SK-N-SH (cell line): ENCODE results near the gene PDGFA. TPM values are rescaled to one million over a fixed set of nuclear protein-coding genes. Genes with fewer than 3 reads are reported as not detected.

Source experiments
- CTCF ChIA-PET: fragments of 300-600, 350-600 bp; formaldehyde crosslinking; extraction: SDS; loops from one replicate; lab custom pipeline; 2021; lab: Yijun Ruan, JAX
- POLR2A ChIA-PET: fragments of 350-600 bp; sonication (Branson Sonifier 250); formaldehyde crosslinking; extraction: SDS; loops from one replicate; lab custom pipeline; 2020; ENCODE audit warnings: antibody characterized with exemption, inconsistent platforms; lab: Yijun Ruan, JAX
- DNase-seq: peaks from one replicate; pipeline ENCODE4 v3.0.0; 2012
- H2AFZ ChIP-seq: fragments of 200-600 bp; sonication (generic); 2 replicates; pipeline ENCODE4 v1.8.1; 2016; ENCODE audit warnings: antibody characterized with exemption, mild to moderate bottlenecking, low read depth
- H3F3A ChIP-seq: fragments of 200-600 bp; sonication (generic); replicated peaks from 2 replicates; pipeline ENCODE3; 2016; ENCODE audit warnings: antibody characterized with exemption, mild to moderate bottlenecking; ENCODE audit not compliant: insufficient read depth
- H3K27ac ChIP-seq, 2 experiments: fragments of 200-500 bp in 1 of 2; fragments of 200-600 bp in 1 of 2; sonication (Bioruptor generic) in 1 of 2; sonication (generic), shearing (Covaris generic) in 1 of 2; 2 replicates each; pipeline versions ENCODE4 v1.5.1 to v1.6.1; 2014 to 2016; ENCODE audit warnings: low read depth in 2 of 2, inconsistent platforms in 1 of 2, low read length in 1 of 2, mild to moderate bottlenecking in 1 of 2, mixed read lengths in 1 of 2
- H3K27me3 ChIP-seq: fragments of 200-600 bp; sonication (generic), shearing (Covaris generic); 2 replicates; pipeline ENCODE4 v1.6.1; 2016; ENCODE audit warnings: mixed run types; ENCODE audit not compliant: insufficient read depth
- H3K36me3 ChIP-seq, 2 experiments: fragments of 200-500 bp in 1 of 2; fragments of 200-600 bp in 1 of 2; sonication (Bioruptor generic) in 1 of 2; sonication (generic) in 1 of 2; replicated peaks in 1 of 2; 2 replicates each; pipeline versions ENCODE3 to v1.5.1; 2014 to 2016; ENCODE audit warnings: low read length in 1 of 2, mild to moderate bottlenecking in 1 of 2; ENCODE audit not compliant: insufficient read depth in 2 of 2, control insufficient read depth in 1 of 2
- H3K4me1 ChIP-seq, 2 experiments: fragments of 200-500 bp in 1 of 2; fragments of 200-600 bp in 1 of 2; sonication (Bioruptor generic) in 1 of 2; sonication (generic), shearing (Covaris generic) in 1 of 2; 2 replicates each; pipeline versions ENCODE4 v1.5.1 to v1.6.1; 2014 to 2016; ENCODE audit warnings: low read depth in 1 of 2, low read length in 1 of 2, mixed run types in 1 of 2; ENCODE audit not compliant: insufficient read depth in 2 of 2, control insufficient read depth in 1 of 2
- H3K4me2 ChIP-seq: fragments of 200-600 bp; sonication (generic), shearing (Covaris generic); 2 replicates; pipeline ENCODE4 v1.6.1; 2017; ENCODE audit warnings: mixed run types
- H3K4me3 ChIP-seq, 2 experiments: fragments of 200-500 bp in 1 of 2; fragments of 200-600 bp in 1 of 2; sonication (Bioruptor generic) in 1 of 2; sonication (generic), shearing (Covaris generic) in 1 of 2; 2 replicates each; pipeline versions ENCODE4 v1.5.1 to v1.8.1; 2014 to 2016; ENCODE audit warnings: low read depth in 2 of 2, inconsistent platforms in 1 of 2, low read length in 1 of 2, mild to moderate bottlenecking in 1 of 2, mixed read lengths in 1 of 2, moderate library complexity in 1 of 2
- H3K79me2 ChIP-seq: fragments of 200-600 bp; sonication (generic); 2 replicates; pipeline ENCODE4 v1.8.1; 2017; ENCODE audit warnings: mild to moderate bottlenecking; ENCODE audit not compliant: insufficient read depth
- H3K9ac ChIP-seq: fragments of 200-600 bp; sonication (generic); 2 replicates; pipeline ENCODE4 v1.6.1; 2017; ENCODE audit warnings: mixed run types
- H3K9me2 ChIP-seq: fragments of 200-600 bp; sonication (generic); 2 replicates; pipeline ENCODE4 v1.6.1; 2017; ENCODE audit warnings: mixed run types
- H3K9me3 ChIP-seq: fragments of 200-600 bp; sonication (generic); 2 replicates; pipeline ENCODE4 v1.6.1; 2017; ENCODE audit warnings: mixed run types, mild to moderate bottlenecking, moderate library complexity
- H4K20me1 ChIP-seq: fragments of 200-600 bp; sonication (generic); 2 replicates; pipeline ENCODE4 v1.6.1; 2017; ENCODE audit warnings: mild to moderate bottlenecking, mixed run types; ENCODE audit not compliant: insufficient read depth
- CHD2 ChIP-seq: fragments of 150-350 bp; IDR thresholded peaks from 2 replicates; pipeline ENCODE4 v1.6.1; 2018; ENCODE audit warnings: low read length; ENCODE audit not compliant: partially characterized antibody
- EZH2phosphoT487 ChIP-seq: fragments of 200-600 bp; sonication (generic); IDR thresholded peaks from 2 replicates; pipeline ENCODE4 v1.6.1; 2017; ENCODE audit warnings: low read depth, mixed run types, mild to moderate bottlenecking, antibody characterized with exemption, moderate library complexity, borderline replicate concordance
- FOXJ3 ChIP-seq: sonication (generic); formaldehyde crosslinking; IDR thresholded peaks from 2 replicates; pipeline ENCODE4 v1.5.1; 2020; ENCODE audit warnings: mild to moderate bottlenecking, missing genetic modification reagents
- MEF2A ChIP-seq: IDR thresholded peaks from 2 replicates; pipeline ENCODE4 v1.4.0; 2012; ENCODE audit warnings: low read depth, borderline replicate concordance
- NFIC ChIP-seq: IDR thresholded peaks from 2 replicates; pipeline ENCODE4 v1.4.0; 2012; ENCODE audit warnings: borderline replicate concordance
- POLR2AphosphoS5 ChIP-seq: IDR thresholded peaks from 2 replicates; pipeline ENCODE4 v1.6.1; 2012; ENCODE audit warnings: low read depth, low read length
- RAD21 ChIP-seq: IDR thresholded peaks from 2 replicates; pipeline ENCODE4 v1.6.1; 2012; ENCODE audit warnings: mild to moderate bottlenecking, low read length
- RXRA ChIP-seq: IDR thresholded peaks from 2 replicates; pipeline ENCODE4 v1.4.0; 2012; ENCODE audit warnings: low read depth, mild to moderate bottlenecking, borderline replicate concordance
- TAF1 ChIP-seq: IDR thresholded peaks from 2 replicates; pipeline ENCODE4 v1.6.1; 2012; ENCODE audit warnings: low read depth, mild to moderate bottlenecking, low read length, moderate library complexity, borderline replicate concordance
- TEAD4 ChIP-seq: IDR thresholded peaks from 2 replicates; pipeline ENCODE4 v1.4.0; 2012; ENCODE audit warnings: mild to moderate bottlenecking, borderline replicate concordance; ENCODE audit not compliant: insufficient read depth
- WGBS: methylation state at CpG from one replicate; pipeline ENCODE4 v1.1.6; 2017; ENCODE audit warnings: low lambda C conversion rate; 5-methylcytosine and 5-hydroxymethylcytosine counted together
- polyA plus RNA-seq, 3 experiments: library from polyadenylated mRNA; depleted of rRNA; stranded (reverse); fragments of >200 nt; gene quantifications; 2 replicates each; pipeline ENCODE4 v1.2.3, GENCODE V29; 2012
- TF ChIP-seq, protein P1 (sequence below): fragments of 150-350 bp; IDR thresholded peaks from 2 replicates; pipeline ENCODE4 v1.6.1; 2017; ENCODE audit warnings: antibody characterized with exemption, low read length, low read depth, borderline replicate concordance
- TF ChIP-seq, protein P2 (sequence below): IDR thresholded peaks from 2 replicates; pipeline ENCODE4 v1.4.0; 2012; ENCODE audit warnings: low read depth, borderline replicate concordance
- TF ChIP-seq, protein P3 (sequence below): IDR thresholded peaks from 2 replicates; pipeline ENCODE4 v1.6.1; 2012; ENCODE audit warnings: mild to moderate bottlenecking, low read depth, low read length, moderate library complexity

PDGFA gene
- polyA plus RNA-seq, 1 of the 3 experiments (the other 2 are of a cell fraction), result 18.9 TPM

DNA sequence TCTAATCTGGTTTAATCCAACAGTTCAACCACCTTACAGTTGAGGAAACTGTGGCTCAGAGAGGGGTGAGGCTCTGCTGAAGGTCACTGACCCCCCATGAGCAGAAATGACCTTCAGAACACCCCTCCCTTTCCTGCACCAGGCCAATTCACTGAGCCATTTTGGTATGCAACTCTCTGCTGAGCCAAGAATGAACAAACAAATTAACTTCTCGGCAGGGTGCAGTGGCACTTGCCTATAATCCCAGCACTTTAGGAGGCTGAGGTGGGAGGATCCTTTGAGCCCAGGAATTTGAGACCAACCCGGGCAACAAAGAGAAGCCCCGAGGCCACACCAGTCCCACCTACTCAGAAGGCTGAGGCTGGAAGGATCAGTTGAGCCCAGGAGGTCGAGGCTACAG is 29.8 kb downstream of the PDGFA start:
- DNase-seq, result no peak
- Histone ChIP-seq H3K9me2 (no peaks in the 10 kb centered on the region), H3K79me2 (no peaks in the 10 kb centered on the region), H4K20me1 (no peaks in the 10 kb centered on the region), H3K27ac (no peak overlapping the region), H2AFZ (no peak overlapping the region), H3F3A (peaks cover 18% of the 10 kb centered on the region), H3K9me3 (no peaks in the 10 kb centered on the region), H3K27me3 (no peaks in the 10 kb centered on the region), H3K4me3 (no peak overlapping the region), H3K9ac (no peak overlapping the region), H3K36me3 (no peaks in the 10 kb centered on the region), H3K4me2 (no peak overlapping the region), H3K4me1 (peaks cover 4 to 17% of the 10 kb centered on the region in 2 experiments; a peak in 1 of 4 replicates)
- 78% methylated on average over 3 of the region's 4 CpGs for whole genome bisulfite sequencing
- CTCF ChIA-PET, result interaction anchor here (0.6 kb wide), 1 partner anchor 296 kb away, joined by 3 read pairs; no protein-coding TSS in a partner anchor
- no peak for TF ChIP-seq MEF2A
- POLR2A ChIA-PET, result no interaction called here

DNA sequence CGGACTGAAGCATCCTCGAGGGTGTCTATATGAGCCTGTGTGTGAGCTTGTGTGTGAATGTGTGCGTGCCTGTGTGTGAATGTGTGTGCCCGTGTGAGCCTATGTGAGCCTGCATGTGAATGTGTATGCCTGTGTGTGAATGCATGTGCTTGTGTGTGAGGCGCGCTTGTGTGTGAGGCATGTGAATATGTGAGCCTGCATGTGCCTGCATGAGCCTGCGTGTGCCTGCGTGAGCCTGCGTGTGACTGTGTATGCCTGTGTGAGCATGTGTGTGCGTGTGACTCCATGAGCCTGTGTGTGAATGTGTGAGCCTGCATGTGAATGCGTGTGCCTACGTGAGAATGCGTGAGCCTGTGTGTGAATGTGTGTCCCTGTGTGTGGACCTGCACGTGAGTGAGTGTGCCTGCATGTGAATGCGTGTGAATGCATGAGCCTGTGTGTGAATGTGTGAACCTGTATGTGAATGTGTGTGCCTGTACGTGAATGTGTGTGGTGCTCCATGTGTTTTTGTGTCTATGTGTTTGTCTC is 33.4 kb downstream of the PDGFA start:
- Histone ChIP-seq H3K79me2 (no peaks in the 10 kb centered on the region), H3K9me2 (no peaks in the 10 kb centered on the region), H2AFZ (no peak overlapping the region), H4K20me1 (no peaks in the 10 kb centered on the region), H3K9me3 (no peaks in the 10 kb centered on the region), H3K4me2 (no peak overlapping the region), H3F3A (peaks cover 16% of the 10 kb centered on the region), H3K4me1 (peaks cover 0 to under 1% of the 10 kb centered on the region in 2 experiments; a peak in 1 of 4 replicates), H3K9ac (no peak overlapping the region), H3K27ac (no peak overlapping the region), H3K27me3 (no peaks in the 10 kb centered on the region), H3K4me3 (no peak overlapping the region), H3K36me3 (no peaks in the 10 kb centered on the region)
- ChIA-PET CTCF (no interaction called here), POLR2A (no interaction called here)
- DNase-seq, result no peak
- WGBS, result 85% methylated on average over 16 of the region's 16 CpGs
- TF ChIP-seq EZH2phosphoT487 (no peak), TEAD4 (no peak), FOXJ3 (CRISPR knock-in tag) (no peak), RXRA (no peak), CHD2 (no peak), TAF1 (no peak), POLR2AphosphoS5 (no peak), RAD21 (no peak), NFIC (no peak)
- TF ChIP-seq, protein P1, sequence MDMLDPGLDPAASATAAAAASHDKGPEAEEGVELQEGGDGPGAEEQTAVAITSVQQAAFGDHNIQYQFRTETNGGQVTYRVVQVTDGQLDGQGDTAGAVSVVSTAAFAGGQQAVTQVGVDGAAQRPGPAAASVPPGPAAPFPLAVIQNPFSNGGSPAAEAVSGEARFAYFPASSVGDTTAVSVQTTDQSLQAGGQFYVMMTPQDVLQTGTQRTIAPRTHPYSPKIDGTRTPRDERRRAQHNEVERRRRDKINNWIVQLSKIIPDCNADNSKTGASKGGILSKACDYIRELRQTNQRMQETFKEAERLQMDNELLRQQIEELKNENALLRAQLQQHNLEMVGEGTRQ, result no peak
- TF ChIP-seq, protein P2, sequence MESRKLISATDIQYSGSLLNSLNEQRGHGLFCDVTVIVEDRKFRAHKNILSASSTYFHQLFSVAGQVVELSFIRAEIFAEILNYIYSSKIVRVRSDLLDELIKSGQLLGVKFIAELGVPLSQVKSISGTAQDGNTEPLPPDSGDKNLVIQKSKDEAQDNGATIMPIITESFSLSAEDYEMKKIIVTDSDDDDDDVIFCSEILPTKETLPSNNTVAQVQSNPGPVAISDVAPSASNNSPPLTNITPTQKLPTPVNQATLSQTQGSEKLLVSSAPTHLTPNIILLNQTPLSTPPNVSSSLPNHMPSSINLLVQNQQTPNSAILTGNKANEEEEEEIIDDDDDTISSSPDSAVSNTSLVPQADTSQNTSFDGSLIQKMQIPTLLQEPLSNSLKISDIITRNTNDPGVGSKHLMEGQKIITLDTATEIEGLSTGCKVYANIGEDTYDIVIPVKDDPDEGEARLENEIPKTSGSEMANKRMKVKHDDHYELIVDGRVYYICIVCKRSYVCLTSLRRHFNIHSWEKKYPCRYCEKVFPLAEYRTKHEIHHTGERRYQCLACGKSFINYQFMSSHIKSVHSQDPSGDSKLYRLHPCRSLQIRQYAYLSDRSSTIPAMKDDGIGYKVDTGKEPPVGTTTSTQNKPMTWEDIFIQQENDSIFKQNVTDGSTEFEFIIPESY, result no peak
- TF ChIP-seq, protein P3, sequence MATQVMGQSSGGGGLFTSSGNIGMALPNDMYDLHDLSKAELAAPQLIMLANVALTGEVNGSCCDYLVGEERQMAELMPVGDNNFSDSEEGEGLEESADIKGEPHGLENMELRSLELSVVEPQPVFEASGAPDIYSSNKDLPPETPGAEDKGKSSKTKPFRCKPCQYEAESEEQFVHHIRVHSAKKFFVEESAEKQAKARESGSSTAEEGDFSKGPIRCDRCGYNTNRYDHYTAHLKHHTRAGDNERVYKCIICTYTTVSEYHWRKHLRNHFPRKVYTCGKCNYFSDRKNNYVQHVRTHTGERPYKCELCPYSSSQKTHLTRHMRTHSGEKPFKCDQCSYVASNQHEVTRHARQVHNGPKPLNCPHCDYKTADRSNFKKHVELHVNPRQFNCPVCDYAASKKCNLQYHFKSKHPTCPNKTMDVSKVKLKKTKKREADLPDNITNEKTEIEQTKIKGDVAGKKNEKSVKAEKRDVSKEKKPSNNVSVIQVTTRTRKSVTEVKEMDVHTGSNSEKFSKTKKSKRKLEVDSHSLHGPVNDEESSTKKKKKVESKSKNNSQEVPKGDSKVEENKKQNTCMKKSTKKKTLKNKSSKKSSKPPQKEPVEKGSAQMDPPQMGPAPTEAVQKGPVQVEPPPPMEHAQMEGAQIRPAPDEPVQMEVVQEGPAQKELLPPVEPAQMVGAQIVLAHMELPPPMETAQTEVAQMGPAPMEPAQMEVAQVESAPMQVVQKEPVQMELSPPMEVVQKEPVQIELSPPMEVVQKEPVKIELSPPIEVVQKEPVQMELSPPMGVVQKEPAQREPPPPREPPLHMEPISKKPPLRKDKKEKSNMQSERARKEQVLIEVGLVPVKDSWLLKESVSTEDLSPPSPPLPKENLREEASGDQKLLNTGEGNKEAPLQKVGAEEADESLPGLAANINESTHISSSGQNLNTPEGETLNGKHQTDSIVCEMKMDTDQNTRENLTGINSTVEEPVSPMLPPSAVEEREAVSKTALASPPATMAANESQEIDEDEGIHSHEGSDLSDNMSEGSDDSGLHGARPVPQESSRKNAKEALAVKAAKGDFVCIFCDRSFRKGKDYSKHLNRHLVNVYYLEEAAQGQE, result no peak
